Central memory CD4-positive, alpha-beta T cell (primary cell): ENCODE results near the gene TSPAN33.
"Not testable (repeated sequence)": the region's sequence is repeated elsewhere in the genome, so short reads cannot be mapped to it uniquely, and the experiment has no call there.

Source experiments
- DNase-seq: peaks from one replicate; pipeline ENCODE4 v3.0.0; 2022

TSPAN33 gene

DNA sequence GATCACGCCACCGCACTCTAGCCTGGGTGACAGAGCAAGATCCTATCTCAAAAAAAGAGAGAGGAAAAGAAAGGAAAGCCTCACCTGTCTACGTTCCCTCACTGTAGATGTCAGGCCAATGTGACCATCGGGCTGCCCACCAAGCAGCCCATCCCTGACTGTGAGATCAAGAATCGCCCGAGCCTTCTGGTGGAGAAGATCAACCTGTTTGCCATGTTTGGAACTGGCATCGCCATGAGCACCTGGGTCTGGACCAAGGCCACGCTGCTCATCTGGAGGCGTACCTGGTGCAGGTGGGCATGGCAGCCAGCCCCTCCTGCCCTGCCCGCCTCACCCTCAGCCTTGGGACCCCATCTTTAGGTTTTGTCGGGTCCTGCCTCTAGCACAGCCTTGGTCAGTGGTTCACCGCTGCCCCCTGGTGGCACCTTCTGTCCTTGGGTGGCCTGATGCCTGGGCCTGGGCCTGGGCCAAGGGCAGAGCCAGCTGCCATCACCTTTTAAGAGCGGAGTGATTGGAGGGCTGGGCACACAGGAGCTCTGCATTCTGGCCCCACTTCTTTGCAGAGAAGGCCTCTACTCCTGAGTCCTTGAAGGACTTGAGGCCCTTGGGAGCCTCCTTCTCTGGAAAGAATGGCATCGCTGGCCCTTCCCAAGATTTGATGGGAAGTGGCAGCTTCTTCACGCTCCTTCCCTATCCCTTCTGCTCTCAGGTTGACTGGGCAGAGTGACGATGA, 65.9 kb downstream of the TSPAN33 start:
- DNase-seq, result peak; percentile 27

DNA sequence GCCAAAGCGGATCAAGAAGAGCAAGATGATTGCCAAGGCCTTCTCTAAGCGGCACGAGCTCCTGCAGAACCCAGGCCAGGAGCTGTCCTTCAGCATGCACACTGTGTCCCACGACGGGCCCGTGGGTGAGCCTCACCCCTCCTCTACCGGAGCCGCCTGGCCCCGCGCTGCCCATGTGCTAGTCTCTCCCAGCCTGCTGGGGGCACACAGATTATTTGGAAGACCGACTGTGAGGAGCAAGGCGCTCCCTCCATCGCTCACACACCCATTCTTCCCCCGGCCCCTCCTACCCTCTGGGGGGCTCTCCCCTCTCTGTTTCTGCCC, 66.4 kb downstream of the TSPAN33 start:
- no peak for DNase-seq

DNA sequence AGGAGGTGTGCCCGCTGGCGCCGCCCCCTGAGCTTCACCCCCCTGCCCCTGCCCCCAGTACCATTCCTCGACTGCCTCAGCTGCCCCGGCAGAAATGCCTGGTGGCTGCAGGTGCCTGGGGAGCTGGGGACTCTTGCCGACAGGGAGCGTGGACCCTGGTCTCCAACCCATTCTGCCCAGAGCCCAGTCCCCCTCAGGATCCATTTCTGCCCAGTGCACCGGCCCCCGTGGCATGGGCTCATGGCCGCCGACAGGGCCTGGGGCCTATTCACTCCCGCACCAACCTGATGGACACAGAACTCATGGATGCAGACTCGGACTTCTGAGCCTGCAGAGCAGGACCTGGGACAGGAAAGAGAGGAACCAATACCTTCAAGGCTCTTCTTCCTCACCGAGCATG, 67.6 kb downstream of the TSPAN33 start:
- DNase-seq, result no peak

DNA sequence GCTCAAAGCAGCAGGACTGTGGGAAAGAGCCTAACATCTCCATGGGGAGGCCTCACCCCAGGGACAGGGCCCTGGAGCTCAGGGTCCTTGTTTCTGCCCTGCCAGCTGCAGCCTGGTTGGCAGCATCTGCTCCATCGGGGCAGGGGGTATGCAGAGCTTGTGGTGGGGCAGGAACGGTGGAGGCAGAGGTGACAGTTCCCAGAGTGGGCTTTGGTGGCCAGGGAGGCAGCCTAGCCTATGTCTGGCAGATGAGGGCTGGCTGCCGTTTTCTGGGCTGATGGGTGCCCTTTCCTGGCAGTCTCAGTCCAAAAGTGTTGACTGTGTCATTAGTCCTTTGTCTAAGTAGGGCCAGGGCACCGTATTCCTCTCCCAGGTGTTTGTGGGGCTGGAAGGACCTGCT, 68.1 kb downstream of the TSPAN33 start:
- no peak for DNase-seq

DNA sequence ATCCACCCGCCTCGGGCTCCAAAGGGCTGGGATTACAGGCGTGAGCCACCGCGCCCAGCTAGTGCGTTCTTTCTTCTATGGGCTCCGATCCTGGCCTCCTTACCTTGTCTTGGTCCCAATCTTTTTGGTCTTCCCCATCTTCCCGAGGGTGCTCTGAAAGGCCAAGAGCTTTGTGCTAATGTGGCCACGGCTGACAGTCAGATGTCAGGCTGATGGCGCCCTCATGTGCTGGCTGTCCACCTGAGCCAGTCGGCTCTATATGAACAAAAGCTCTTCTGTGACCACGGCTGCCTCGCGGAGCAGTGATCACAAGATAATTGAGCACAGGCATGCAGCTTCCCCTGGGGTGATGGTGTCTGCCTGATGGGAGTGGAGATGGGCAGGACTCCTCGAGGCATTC, 69.3 kb downstream of the TSPAN33 start:
- DNase-seq, result no peak

DNA sequence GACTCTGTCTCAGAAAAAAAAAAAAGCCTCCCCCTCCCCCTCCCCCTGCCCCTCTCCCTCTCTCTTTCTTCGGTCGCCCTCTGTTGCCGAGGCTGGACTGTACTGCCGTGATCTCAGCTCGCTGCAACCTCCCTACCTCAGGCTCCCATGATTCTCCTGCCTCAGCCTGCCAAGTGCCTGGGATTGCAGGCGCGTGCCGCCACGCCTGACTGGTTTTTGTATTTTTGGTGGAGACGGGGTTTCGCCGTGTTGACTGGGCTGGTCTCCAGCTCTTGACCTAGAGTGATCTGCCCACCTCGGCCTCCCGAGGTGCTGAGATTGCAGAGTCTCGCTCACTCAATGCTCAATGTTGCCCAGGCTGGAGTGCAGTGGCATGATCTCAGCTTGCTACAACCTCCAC, 71.2 kb downstream of the TSPAN33 start:
- not testable (repeated sequence) for DNase-seq

DNA sequence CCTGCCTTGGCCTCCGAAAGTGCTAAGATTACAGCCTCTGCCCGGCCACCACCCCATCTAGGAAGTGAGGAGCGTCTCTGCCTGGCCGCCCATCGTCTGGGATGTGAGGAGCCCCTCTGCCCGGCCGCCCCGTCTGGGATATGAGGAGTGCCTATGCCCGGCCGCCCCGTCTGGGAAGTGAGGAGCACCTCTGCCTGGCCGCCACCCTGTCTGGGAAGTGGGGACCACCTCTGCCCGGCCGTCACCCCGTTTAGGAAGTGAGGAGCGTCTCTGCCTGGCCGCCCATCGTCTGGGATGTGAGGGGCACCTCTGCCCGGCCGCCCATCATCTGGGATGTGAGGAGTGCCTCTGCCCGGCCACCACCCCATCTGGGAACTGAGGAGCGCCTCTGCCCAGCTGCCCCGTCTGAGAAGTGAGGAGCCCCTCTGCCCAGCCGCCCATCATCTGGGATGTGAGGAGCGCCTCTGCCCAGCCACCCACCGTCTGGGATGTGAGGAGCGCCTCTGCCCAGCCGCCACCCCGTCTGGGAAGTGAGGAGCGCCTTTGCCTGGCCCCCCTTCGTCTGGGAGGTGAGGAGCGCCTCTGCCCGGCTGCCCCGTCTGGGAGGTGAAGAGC, 71.7 kb downstream of the TSPAN33 start:
- DNase-seq, result not testable (repeated sequence)

DNA sequence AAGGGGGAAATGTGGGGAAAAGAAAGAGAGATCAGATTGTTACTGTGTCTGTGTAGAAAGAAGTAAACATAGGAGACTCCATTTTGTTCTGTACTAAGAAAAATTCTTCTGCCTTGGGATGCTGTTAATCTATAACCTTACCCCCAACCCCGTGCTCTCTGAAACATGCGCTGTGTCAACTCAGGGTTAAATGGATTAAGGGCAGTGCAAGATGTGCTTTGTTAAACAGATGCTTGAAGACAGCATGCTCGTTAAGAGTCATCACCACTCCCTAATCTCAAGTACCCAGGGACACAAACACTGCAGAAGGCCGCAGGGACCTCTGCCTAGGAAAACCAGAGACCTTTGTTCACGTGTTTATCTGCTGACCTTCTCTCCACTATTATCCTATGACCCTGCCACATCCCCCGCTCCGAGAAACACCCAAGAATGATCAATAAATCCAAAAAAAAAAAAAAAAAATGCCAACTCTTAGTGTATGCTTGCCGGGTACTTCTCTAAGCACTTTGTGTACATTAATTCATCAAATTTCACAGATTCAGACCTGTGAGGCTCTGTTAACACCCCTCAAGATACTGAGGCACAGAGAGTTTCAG, 72.4 kb downstream of the TSPAN33 start:
- not testable (repeated sequence) for DNase-seq

DNA sequence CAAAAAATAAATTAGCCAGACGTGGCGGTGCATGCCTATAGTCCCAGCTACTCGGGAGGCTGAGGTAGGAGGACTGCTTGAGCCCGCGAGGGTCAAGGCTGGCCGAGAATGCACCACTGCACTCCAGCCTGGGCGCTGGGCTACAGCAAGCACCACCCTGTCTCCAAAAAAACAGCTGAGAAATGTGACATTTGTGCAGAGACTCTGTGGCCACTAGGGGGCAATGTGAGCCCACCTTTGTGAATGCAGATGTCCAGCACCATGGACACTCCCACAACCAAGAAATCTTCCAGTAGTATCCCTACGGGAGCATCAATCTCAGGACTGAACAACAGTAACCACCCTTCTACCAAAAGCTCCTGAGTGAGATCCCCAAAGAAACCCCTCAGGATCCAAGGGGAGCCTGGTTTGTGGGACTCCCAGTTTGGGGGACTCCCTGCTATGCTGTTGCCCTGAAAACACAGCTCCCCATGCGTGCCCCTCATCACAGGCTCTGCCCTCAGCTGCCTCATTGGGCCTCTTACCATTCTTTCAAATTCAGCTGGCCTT, 74.1 kb downstream of the TSPAN33 start:
- DNase-seq, result peak; percentile 66

DNA sequence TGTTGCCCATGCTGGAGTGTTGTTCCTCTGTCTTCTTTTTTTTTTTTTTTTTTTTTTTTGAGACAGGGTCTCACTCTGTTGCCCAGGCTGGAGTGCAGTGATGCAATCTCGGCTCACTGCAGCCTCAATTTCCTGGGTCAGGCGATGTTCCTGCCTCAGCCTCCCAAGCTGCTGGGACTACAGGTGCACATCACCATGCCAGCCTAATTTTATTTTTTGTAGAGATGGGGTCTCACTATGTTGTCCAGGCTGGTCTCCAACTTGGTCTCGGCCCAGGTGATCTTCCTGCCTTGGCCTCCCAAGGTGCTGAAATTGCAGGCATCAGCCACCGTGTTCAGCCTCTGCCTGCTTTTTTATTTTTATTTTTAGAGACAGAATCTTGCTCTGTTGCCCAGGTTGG, 74.7 kb downstream of the TSPAN33 start:
- not testable (repeated sequence) for DNase-seq
